Activated T-cell treated with anti-CD3 and anti-CD28 coated beads, Interleukin-2, amount 50 U/mL, for 24 hours (primary cell): ENCODE data around the gene ADIPOR2.
"Not testable (repeated sequence)": the region's sequence is repeated elsewhere in the genome, so short reads cannot be mapped to it uniquely, and the experiment has no call there.

ENCODE experiments used
- DNase-seq: peaks from one replicate; pipeline ENCODE4 v3.0.0-alpha.2; 2020
- H3K27ac Mint-ChIP-seq: 2 replicates; pipeline ENCODE4 v1.8.0; 2020; ENCODE audit warnings: mild to moderate bottlenecking, mixed read lengths
- H3K27me3 Mint-ChIP-seq: 2 replicates; pipeline ENCODE4 v1.8.0; 2020; ENCODE audit warnings: mixed read lengths
- H3K36me3 Mint-ChIP-seq: 2 replicates; pipeline ENCODE4 v1.8.0; 2020; ENCODE audit warnings: low read depth, mixed read lengths
- H3K4me1 Mint-ChIP-seq: 2 replicates; pipeline ENCODE4 v1.8.0; 2020; ENCODE audit warnings: low read depth, mixed read lengths
- H3K4me3 Mint-ChIP-seq: 2 replicates; pipeline ENCODE4 v1.8.0; 2020; ENCODE audit warnings: mild to moderate bottlenecking, moderate library complexity, mixed read lengths
- H3K9me3 Mint-ChIP-seq: 2 replicates; pipeline ENCODE4 v1.8.0; 2020; ENCODE audit warnings: mixed read lengths

The ADIPOR2 gene

DNA sequence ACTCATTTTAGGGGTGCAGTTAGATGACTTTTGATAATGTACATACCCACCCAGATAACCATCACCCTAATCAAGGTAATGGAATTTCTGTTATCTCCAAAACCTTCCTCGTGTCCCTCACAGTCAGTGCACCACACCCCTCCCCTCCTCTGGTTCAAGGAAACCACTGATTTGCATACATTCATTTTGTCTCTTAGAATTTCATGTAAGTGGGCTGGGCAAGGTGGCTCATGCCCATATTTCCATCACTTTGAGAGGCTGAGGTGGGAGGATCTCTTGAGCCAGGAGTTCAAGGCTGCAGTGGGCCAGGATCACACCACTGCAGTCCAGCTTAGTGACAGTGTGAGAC, 15.7 kb downstream of the ADIPOR2 start:
- H3K9me3 Mint-ChIP-seq, result no peaks in the 10 kb centered on the region
- no peak for DNase-seq
- peak overlapping the region; percentile 26 for H3K27ac Mint-ChIP-seq

DNA sequence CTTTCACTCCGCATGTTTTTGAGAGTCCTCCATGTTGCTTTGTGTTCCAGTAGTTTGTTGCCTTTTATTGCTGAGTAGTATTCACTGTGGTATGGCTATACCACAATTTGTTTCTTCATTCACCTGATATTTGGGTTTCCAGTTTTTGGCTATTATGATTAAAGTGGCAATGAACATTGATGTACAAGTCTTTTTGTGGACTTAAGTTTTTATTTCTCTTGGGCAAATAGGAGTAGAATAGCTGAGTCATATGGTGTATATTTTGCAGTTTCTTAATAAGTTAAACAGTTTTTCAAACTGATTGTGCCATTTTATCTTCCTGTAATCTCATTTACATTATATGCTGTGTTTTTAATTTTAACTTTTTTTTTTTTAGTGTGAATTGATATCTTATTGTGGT, 16.2 kb downstream of the ADIPOR2 start:
- no peaks in the 10 kb centered on the region for H3K9me3 Mint-ChIP-seq
- peak overlapping the region; percentile 10 for H3K27ac Mint-ChIP-seq
- no peak for DNase-seq
- H3K27me3 Mint-ChIP-seq, result no peaks in the 10 kb centered on the region
- peaks cover 34% of the 10 kb centered on the region for H3K36me3 Mint-ChIP-seq
- H3K4me3 Mint-ChIP-seq, result no peak overlapping the region
- peaks cover 66% of the 10 kb centered on the region for H3K4me1 Mint-ChIP-seq

More for the DNA sequence above, 15.7 kb downstream of the ADIPOR2 start:
- no peak overlapping the region for H3K4me3 Mint-ChIP-seq
- H3K36me3 Mint-ChIP-seq, result peaks cover 34% of the 10 kb centered on the region
- H3K27me3 Mint-ChIP-seq, result no peaks in the 10 kb centered on the region
- H3K4me1 Mint-ChIP-seq, result peaks cover 69% of the 10 kb centered on the region

DNA sequence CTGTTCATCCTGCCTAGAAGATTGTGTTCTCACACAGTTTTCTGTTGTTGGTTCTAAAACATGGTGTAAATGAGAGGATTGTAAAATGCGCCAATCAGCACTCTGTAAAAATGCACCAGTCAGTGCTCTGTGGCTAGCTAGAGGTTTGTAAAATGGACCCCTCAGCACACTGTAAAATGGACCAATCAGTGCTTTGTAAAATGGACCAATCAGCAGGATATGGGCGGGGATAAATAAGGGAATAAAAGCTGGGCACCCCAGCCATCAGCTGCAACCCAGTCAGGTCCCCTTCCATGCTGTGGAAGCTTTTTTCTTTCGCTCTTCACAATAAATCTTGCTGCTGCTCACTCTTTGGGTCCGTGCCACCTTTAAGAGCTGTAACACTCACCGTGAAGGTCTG, 19.1 kb downstream of the ADIPOR2 start:
- H3K4me3 Mint-ChIP-seq, H3K27ac Mint-ChIP-seq, H3K27me3 Mint-ChIP-seq, H3K9me3 Mint-ChIP-seq, DNase-seq: not testable (repeated sequence)
- Mint-ChIP-seq H3K4me1 (peaks cover 52% of the 10 kb centered on the region), H3K36me3 (peaks cover 42% of the 10 kb centered on the region)

DNA sequence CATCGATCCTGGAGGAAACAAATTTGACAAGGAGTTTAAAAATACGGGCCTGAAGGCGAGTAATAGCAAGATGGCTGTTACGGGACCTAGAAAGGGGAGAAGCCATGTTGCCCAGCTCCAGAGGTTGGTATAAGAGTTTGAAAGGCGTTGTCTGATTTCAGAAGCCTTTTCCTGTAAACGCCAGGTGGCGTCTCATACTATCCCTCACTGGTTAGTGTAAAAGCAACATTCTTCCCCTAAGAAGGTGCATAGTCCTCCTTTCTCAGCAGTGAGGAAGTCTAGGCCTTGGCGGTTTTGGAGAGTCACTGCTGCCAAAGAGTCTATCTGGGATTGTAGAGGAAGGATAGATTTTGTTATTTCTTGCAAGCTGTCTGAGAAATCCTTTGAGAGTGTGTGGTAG, 20.0 kb downstream of the ADIPOR2 start:
- H3K4me1 Mint-ChIP-seq, result peaks cover 52% of the 10 kb centered on the region
- not testable (repeated sequence) for DNase-seq, H3K27me3 Mint-ChIP-seq, H3K9me3 Mint-ChIP-seq, H3K27ac Mint-ChIP-seq, H3K4me3 Mint-ChIP-seq
- peaks cover 45% of the 10 kb centered on the region for H3K36me3 Mint-ChIP-seq

DNA sequence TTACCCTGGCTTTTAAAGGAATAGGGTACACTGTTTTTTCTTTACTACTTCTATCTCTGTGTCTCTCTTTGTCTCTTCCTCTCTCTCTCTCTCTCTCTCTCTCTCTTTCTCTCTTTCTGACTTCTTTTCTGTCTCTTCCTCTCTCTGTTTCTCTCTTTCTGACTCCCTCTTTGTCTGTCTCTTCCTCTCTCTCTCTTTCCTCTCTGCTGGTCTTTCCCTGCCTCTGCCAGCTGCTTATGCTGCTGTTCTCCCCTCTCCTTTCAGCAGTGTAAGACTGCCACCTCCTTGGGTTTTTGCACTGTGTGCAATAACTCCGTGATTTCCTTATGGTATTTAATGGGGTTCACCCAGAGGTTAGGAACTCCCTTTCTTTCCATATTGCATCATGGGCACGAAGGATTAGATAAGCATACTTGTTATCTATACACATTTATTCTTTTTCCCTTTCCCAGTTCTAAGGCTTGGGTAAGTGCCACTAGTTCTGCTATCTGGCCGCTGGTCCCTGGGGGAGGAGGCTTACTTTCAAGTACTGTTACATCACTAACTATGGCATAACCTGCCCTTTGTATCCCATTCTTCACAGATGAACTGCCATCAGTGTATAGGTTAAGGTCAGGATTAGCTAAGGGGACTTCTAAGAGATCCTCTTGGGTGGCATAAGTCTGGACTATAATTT, 20.8 kb downstream of the ADIPOR2 start:
- not testable (repeated sequence) for H3K27ac Mint-ChIP-seq, DNase-seq, H3K9me3 Mint-ChIP-seq, H3K4me3 Mint-ChIP-seq, H3K27me3 Mint-ChIP-seq
- Mint-ChIP-seq H3K36me3 (peaks cover 44% of the 10 kb centered on the region), H3K4me1 (peaks cover 53% of the 10 kb centered on the region)

DNA sequence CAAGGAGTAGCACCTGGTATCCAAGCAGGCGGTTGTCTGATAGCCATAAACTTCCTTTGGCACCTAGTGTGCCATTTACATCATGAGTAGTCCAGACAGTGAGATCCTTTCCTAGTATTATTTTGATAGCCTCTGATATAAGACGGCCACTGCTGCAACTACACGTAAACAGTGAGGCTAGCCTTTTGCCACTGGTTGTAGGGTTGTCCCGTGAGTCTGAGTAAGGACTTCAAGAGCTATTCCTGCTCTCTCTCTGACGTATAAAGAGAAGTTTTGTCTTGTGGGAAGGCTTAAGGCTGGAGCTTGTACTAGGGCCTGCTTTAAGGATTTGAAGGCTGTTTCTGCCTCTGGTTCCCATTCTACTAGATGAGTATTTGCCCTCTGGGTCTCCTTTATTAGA, 21.4 kb downstream of the ADIPOR2 start:
- H3K27ac Mint-ChIP-seq, DNase-seq, H3K9me3 Mint-ChIP-seq, H3K4me3 Mint-ChIP-seq, H3K27me3 Mint-ChIP-seq: not testable (repeated sequence)
- H3K36me3 Mint-ChIP-seq, result peaks cover 43% of the 10 kb centered on the region
- H3K4me1 Mint-ChIP-seq, result peaks cover 54% of the 10 kb centered on the region

- H3K4me3 Mint-ChIP-seq, result not testable (repeated sequence)
Observed at GRCh38 chr12:1712852-1713251, 22.0 kb downstream of the ADIPOR2 start.

GRCh38 chr12:1713783-1714348, 23.0 kb downstream of the ADIPOR2 start:
- not testable (repeated sequence) for DNase-seq, H3K9me3 Mint-ChIP-seq, H3K4me3 Mint-ChIP-seq, H3K27ac Mint-ChIP-seq, H3K27me3 Mint-ChIP-seq
- peaks cover 41% of the 10 kb centered on the region for H3K36me3 Mint-ChIP-seq
- H3K4me1 Mint-ChIP-seq, result peaks cover 48% of the 10 kb centered on the region

More at GRCh38 chr12:1712852-1713251, 22.0 kb downstream of the ADIPOR2 start:
- H3K9me3 Mint-ChIP-seq, DNase-seq, H3K27ac Mint-ChIP-seq, H3K27me3 Mint-ChIP-seq: not testable (repeated sequence)
- Mint-ChIP-seq H3K4me1 (peaks cover 52% of the 10 kb centered on the region), H3K36me3 (peaks cover 43% of the 10 kb centered on the region)

GRCh38 chr12:1715459-1715858, 24.6 kb downstream of the ADIPOR2 start:
- not testable (repeated sequence) for H3K27me3 Mint-ChIP-seq, H3K9me3 Mint-ChIP-seq, DNase-seq, H3K27ac Mint-ChIP-seq, H3K4me3 Mint-ChIP-seq
- H3K36me3 Mint-ChIP-seq, result peaks cover 39% of the 10 kb centered on the region
- peaks cover 46% of the 10 kb centered on the region for H3K4me1 Mint-ChIP-seq

GRCh38 chr12:1716215-1716862, 25.5 kb downstream of the ADIPOR2 start:
- Mint-ChIP-seq H3K27me3 (no peaks in the 10 kb centered on the region), H3K4me3 (no peak overlapping the region), H3K36me3 (peaks cover 38% of the 10 kb centered on the region), H3K9me3 (peaks cover 6% of the 10 kb centered on the region), H3K27ac (no peak overlapping the region), H3K4me1 (peaks cover 42% of the 10 kb centered on the region)
- DNase-seq, result no peak

DNA sequence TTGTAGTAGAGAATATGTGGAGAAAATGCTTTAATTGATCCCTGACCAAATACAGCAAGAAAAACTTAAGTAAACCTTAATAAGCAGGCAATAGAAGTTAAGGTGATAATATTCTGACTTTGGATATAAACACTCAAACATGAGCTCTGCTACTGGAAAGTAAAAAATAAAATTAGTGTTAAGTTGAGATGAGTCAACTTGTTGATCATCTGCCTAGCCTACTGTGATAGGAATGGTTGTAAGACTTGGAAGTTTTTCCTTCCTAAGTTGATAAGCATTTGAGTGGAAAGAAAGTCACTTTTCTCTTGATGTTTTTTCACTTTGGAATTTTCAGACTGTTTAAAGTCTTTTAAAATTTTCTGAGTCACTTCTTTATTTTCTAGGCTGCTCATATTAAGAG, 26.0 kb downstream of the ADIPOR2 start:
- H3K36me3 Mint-ChIP-seq, result peaks cover 38% of the 10 kb centered on the region
- H3K27ac Mint-ChIP-seq, result no peak overlapping the region
- H3K4me1 Mint-ChIP-seq, result peaks cover 44% of the 10 kb centered on the region
- no peak overlapping the region for H3K4me3 Mint-ChIP-seq
- DNase-seq, result no peak
- peaks cover 6% of the 10 kb centered on the region for H3K9me3 Mint-ChIP-seq
- H3K27me3 Mint-ChIP-seq, result no peaks in the 10 kb centered on the region

DNA sequence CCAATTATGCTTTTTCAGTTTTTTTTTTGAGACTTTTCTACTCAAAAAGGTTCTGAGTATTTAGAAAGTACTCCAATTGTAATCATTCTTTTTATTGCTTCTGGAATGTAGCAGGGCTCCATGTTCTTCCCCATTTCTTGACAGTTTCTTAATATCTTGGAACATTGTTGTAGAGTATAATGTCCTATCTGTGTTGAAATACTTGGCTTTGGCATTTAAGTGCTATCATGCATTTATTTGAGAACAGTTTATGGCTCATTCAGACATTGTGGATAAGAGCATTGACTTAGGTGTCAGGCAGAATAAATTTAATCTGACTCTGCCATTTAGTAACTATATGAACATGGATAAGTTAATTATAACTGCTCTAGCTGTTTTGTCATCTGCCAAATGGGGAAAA, 28.3 kb downstream of the ADIPOR2 start:
- no peak overlapping the region for H3K4me3 Mint-ChIP-seq
- H3K27me3 Mint-ChIP-seq, result no peaks in the 10 kb centered on the region
- H3K9me3 Mint-ChIP-seq, result peaks cover 4% of the 10 kb centered on the region
- peaks cover 30% of the 10 kb centered on the region for H3K36me3 Mint-ChIP-seq
- no peak overlapping the region for H3K27ac Mint-ChIP-seq
- H3K4me1 Mint-ChIP-seq, result peaks cover 49% of the 10 kb centered on the region
- no peak for DNase-seq

GRCh38 chr12:1720494-1720893, 29.6 kb downstream of the ADIPOR2 start:
- H3K4me1 Mint-ChIP-seq, result peaks cover 45% of the 10 kb centered on the region
- H3K27ac Mint-ChIP-seq, result no peak overlapping the region
- no peaks in the 10 kb centered on the region for H3K27me3 Mint-ChIP-seq
- H3K9me3 Mint-ChIP-seq, result peaks cover 3% of the 10 kb centered on the region
- DNase-seq, result no peak
- no peak overlapping the region for H3K4me3 Mint-ChIP-seq
- peaks cover 25% of the 10 kb centered on the region for H3K36me3 Mint-ChIP-seq

GRCh38 chr12:1723721-1724120, 32.9 kb downstream of the ADIPOR2 start:
- Mint-ChIP-seq H3K9me3 (peaks cover 3% of the 10 kb centered on the region), H3K4me3 (no peak overlapping the region), H3K4me1 (peaks cover 37% of the 10 kb centered on the region), H3K27ac (no peak overlapping the region), H3K36me3 (peaks cover 42% of the 10 kb centered on the region), H3K27me3 (no peaks in the 10 kb centered on the region)
- no peak for DNase-seq

GRCh38 chr12:1724250-1724649, 33.4 kb downstream of the ADIPOR2 start:
- H3K4me3 Mint-ChIP-seq, result no peak overlapping the region
- no peak overlapping the region for H3K27ac Mint-ChIP-seq
- H3K4me1 Mint-ChIP-seq, result peaks cover 37% of the 10 kb centered on the region
- H3K27me3 Mint-ChIP-seq, result no peaks in the 10 kb centered on the region
- peaks cover 3% of the 10 kb centered on the region for H3K9me3 Mint-ChIP-seq
- peaks cover 45% of the 10 kb centered on the region for H3K36me3 Mint-ChIP-seq
- no peak for DNase-seq
